MM.1S (cell line): ENCODE results near the gene GLS.

ENCODE experiments used
- DNase-seq: peaks from one replicate; pipeline ENCODE4 v3.0.0-alpha.2; 2015
- H2AFZ ChIP-seq: fragments of 300-600 bp; sonication (generic); 2 replicates; pipeline ENCODE4 v1.6.0; 2016; ENCODE audit warnings: antibody characterized with exemption, low read length
- H3F3A ChIP-seq: fragments of 300-600 bp; sonication (generic); 2 replicates; pipeline ENCODE4 v1.6.1; 2016; ENCODE audit warnings: mild to moderate bottlenecking, antibody characterized with exemption, low read length, moderate library complexity, mixed read lengths; ENCODE audit not compliant: insufficient read depth
- H3K27ac ChIP-seq: fragments of 300-600 bp; sonication (generic); 2 replicates; pipeline ENCODE4 v1.5.1; 2016; ENCODE audit warnings: mild to moderate bottlenecking, low read length
- H3K27me3 ChIP-seq: fragments of 300-600 bp; sonication (generic); replicated peaks from 2 replicates; pipeline ENCODE4 v1.6.0; 2016; ENCODE audit warnings: low read length; ENCODE audit not compliant: insufficient read depth
- H3K36me3 ChIP-seq: fragments of 300-600 bp; sonication (generic); replicated peaks from 2 replicates; pipeline ENCODE4 v1.6.1; 2016; ENCODE audit warnings: mild to moderate bottlenecking, low read length, mixed read lengths; ENCODE audit not compliant: insufficient read depth
- H3K4me1 ChIP-seq: fragments of 300-600 bp; sonication (generic); 2 replicates; pipeline ENCODE4 v1.6.1; 2016; ENCODE audit warnings: low read length, mixed read lengths
- H3K4me2 ChIP-seq: fragments of 300-600 bp; sonication (generic); 2 replicates; pipeline ENCODE4 v1.6.0; 2016; ENCODE audit warnings: low read depth, low read length
- H3K4me3 ChIP-seq: fragments of 300-600 bp; sonication (generic); 2 replicates; pipeline ENCODE4 v1.5.1; 2016; ENCODE audit warnings: low read length, mixed read lengths
- H3K79me2 ChIP-seq: fragments of 300-600 bp; sonication (generic); 2 replicates; pipeline ENCODE4 v1.6.1; 2016; ENCODE audit warnings: mixed run types, low read length, mixed read lengths
- H3K9ac ChIP-seq: fragments of 300-600 bp; sonication (generic); 2 replicates; pipeline ENCODE4 v1.6.1; 2016; ENCODE audit warnings: low read length, mixed read lengths
- H3K9me2 ChIP-seq: fragments of 300-600 bp; sonication (generic); replicated peaks from 2 replicates; pipeline ENCODE4 v1.6.1; 2016; ENCODE audit warnings: mild to moderate bottlenecking, low read length, mixed read lengths; ENCODE audit not compliant: insufficient read depth
- H3K9me3 ChIP-seq: fragments of 300-600 bp; sonication (generic); replicated peaks from 2 replicates; pipeline ENCODE4 v1.6.1; 2016; ENCODE audit warnings: mild to moderate bottlenecking, low read length, mixed read lengths; ENCODE audit not compliant: insufficient read depth
- H4K20me1 ChIP-seq: fragments of 300-600 bp; sonication (generic); 2 replicates; pipeline ENCODE4 v1.6.1; 2016; ENCODE audit warnings: mild to moderate bottlenecking, low read length, moderate library complexity, mixed read lengths; ENCODE audit not compliant: insufficient read depth
- EZH2 ChIP-seq: fragments of 300-600 bp; sonication (generic); optimal IDR thresholded peaks from 2 replicates; pipeline ENCODE3; 2017; ENCODE audit warnings: low read depth, mild to moderate bottlenecking, antibody characterized with exemption, low read length, mixed read lengths
- EZH2phosphoT487 ChIP-seq: fragments of 300-600 bp; sonication (generic); IDR thresholded peaks from 2 replicates; pipeline ENCODE4 v1.6.1; 2018; ENCODE audit warnings: antibody characterized with exemption, low read length
- TF ChIP-seq, protein P1 (sequence below): fragments of 300-600 bp; sonication (generic); IDR thresholded peaks from 2 replicates; pipeline ENCODE4 v1.5.1; 2016; ENCODE audit warnings: antibody characterized with exemption, low read length, mixed read lengths

GLS gene

DNA sequence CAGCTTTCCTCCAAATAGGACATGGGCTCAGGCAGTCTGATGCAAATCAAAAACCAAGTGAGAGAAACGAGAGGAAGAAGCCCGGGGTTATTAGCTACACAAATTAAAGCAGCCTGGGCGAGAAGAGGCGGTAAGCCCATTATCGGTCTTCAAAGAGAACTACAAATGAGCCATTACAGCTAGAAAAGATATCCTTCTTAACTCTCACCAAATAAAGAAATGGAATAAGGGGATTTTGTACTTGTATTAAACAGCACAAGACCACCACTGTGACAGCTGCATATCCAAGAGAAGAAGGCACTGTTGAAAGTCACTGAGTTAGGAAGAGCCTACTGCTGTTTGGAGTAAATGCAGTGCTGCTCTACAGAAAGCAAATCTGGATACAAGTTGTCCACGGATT is 100.7 kb downstream of the GLS start:
- TF ChIP-seq EZH2phosphoT487 (no peak), EZH2 (no peak)
- H3K4me2 ChIP-seq: no peak overlapping the region
- H3K4me1 ChIP-seq: no peaks in the 10 kb centered on the region
- no peak overlapping the region for H2AFZ ChIP-seq
- no peak overlapping the region for H3K9ac ChIP-seq
- H3K4me3 ChIP-seq: no peak overlapping the region
- no peaks in the 10 kb centered on the region for H3K9me2 ChIP-seq
- H3K9me3 ChIP-seq: no peaks in the 10 kb centered on the region
- H3F3A ChIP-seq: no peaks in the 10 kb centered on the region
- H3K27me3 ChIP-seq: no peaks in the 10 kb centered on the region
- no peak overlapping the region for H3K27ac ChIP-seq
- no peaks in the 10 kb centered on the region for H3K79me2 ChIP-seq
- no peaks in the 10 kb centered on the region for H4K20me1 ChIP-seq
- no peak for DNase-seq
- H3K36me3 ChIP-seq: peaks cover 4% of the 10 kb centered on the region; the same call in 1 of the 2 replicates

DNA sequence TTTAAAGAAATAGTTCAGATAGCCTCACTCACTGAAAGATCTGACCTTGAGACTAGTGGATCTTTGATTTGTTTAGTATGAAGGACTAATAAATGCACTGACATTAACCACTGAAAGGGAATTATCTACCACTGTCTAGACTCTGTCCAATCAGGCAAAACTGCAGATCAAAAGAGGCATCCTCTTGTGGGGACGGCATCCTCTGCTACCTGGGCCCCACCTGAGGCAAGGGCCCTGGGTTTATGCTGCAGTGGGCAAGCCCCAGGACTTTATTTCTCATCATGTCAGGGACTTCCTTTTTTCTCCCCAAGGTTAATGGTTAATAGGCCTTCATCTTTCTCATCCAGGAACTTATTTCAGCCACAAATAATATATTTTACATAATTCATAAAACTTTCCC is 101.1 kb downstream of the GLS start:
- Histone ChIP-seq H3K79me2 (no peaks in the 10 kb centered on the region), H3F3A (no peaks in the 10 kb centered on the region), H3K9me3 (no peaks in the 10 kb centered on the region), H3K27ac (no peak overlapping the region), H3K36me3 (peaks cover 4% of the 10 kb centered on the region; the same call in 1 of the 2 replicates), H2AFZ (no peak overlapping the region), H3K4me3 (no peak overlapping the region), H3K4me1 (no peaks in the 10 kb centered on the region), H3K4me2 (no peak overlapping the region), H3K9me2 (no peaks in the 10 kb centered on the region), H3K27me3 (no peaks in the 10 kb centered on the region), H4K20me1 (no peaks in the 10 kb centered on the region), H3K9ac (no peak overlapping the region)
- no peak for DNase-seq
- TF ChIP-seq EZH2 (no peak), EZH2phosphoT487 (no peak)
- TF ChIP-seq, protein P1, sequence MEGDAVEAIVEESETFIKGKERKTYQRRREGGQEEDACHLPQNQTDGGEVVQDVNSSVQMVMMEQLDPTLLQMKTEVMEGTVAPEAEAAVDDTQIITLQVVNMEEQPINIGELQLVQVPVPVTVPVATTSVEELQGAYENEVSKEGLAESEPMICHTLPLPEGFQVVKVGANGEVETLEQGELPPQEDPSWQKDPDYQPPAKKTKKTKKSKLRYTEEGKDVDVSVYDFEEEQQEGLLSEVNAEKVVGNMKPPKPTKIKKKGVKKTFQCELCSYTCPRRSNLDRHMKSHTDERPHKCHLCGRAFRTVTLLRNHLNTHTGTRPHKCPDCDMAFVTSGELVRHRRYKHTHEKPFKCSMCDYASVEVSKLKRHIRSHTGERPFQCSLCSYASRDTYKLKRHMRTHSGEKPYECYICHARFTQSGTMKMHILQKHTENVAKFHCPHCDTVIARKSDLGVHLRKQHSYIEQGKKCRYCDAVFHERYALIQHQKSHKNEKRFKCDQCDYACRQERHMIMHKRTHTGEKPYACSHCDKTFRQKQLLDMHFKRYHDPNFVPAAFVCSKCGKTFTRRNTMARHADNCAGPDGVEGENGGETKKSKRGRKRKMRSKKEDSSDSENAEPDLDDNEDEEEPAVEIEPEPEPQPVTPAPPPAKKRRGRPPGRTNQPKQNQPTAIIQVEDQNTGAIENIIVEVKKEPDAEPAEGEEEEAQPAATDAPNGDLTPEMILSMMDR: no peak

DNA sequence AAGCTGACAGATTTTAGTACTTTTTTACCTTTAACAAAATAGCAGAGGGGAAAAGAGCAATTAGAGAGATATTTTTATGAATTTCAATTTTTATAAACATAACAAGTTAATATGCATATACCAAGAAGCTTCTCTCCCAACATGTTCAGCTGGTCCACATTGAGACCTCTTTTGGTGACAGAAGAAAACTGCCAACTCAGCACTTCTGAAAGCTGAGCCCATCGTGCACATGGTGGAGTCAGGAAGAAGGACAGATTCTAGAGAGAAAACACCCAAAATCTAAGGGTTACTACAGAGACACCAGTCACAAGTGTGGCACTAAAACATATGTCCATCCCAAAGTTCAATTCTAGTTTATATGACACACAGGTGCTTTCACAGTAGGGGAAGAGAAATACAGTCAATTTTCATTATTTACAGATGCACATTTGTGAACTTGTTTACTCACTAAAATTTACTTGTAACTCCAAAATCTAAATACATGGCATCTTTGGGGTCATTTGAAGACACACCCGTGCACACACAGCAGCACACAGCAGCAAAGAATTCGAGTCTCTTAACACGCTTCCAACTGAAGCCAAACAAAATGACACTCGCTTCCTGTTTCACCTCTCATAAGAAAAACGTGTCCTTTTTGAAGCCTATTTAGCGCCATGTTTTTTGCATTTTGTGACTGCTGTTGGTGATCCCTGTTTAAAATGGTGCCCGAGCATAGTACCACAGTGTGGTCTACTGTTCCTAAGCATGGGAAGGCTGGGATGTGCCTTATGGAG is 101.8 kb downstream of the GLS start:
- Histone ChIP-seq H3K4me3 (no peak overlapping the region), H2AFZ (no peak overlapping the region), H3K27ac (no peak overlapping the region), H3K4me2 (no peak overlapping the region), H3K4me1 (no peaks in the 10 kb centered on the region), H3K9me3 (no peaks in the 10 kb centered on the region), H4K20me1 (no peaks in the 10 kb centered on the region), H3K36me3 (peaks cover 4% of the 10 kb centered on the region; the same call in 1 of the 2 replicates), H3K27me3 (no peaks in the 10 kb centered on the region), H3K79me2 (no peaks in the 10 kb centered on the region), H3K9me2 (no peaks in the 10 kb centered on the region), H3F3A (no peaks in the 10 kb centered on the region), H3K9ac (no peak overlapping the region)
- DNase-seq: no peak
- no peak for TF ChIP-seq EZH2phosphoT487
- TF ChIP-seq, protein P1: no peak
- TF ChIP-seq EZH2: no peak

DNA sequence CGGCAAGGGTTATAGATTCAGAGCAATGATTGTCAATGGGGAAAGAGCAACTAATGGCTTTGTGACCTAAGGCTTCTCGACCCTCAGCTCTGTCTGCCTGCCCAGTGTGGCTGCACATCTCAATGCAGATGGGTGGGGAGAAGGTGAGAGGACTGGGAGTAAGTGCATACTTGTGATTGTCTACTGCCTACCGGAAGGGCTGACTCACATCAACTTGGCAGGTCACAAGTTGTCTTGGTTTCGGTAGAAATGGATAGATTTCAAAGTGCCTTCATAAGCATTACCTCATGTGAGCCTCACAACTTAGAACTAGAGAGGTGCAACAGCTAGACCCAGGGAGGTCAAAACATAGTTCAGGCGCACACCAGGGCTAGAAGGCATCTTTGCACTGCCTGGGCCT is 104.0 kb downstream of the GLS start:
- H4K20me1 ChIP-seq: no peaks in the 10 kb centered on the region
- no peaks in the 10 kb centered on the region for H3K79me2 ChIP-seq
- TF ChIP-seq EZH2phosphoT487 (no peak), EZH2 (no peak)
- TF ChIP-seq, protein P1: no peak
- peaks cover 4% of the 10 kb centered on the region; the same call in 1 of the 2 replicates for H3K36me3 ChIP-seq
- H3K9me3 ChIP-seq: no peaks in the 10 kb centered on the region
- no peaks in the 10 kb centered on the region for H3K9me2 ChIP-seq
- no peak overlapping the region for H2AFZ ChIP-seq
- H3K27ac ChIP-seq: no peak overlapping the region
- no peak overlapping the region for H3K9ac ChIP-seq
- H3K4me1 ChIP-seq: no peaks in the 10 kb centered on the region
- H3K4me3 ChIP-seq: no peak overlapping the region
- no peak overlapping the region for H3K4me2 ChIP-seq
- no peaks in the 10 kb centered on the region for H3F3A ChIP-seq
- DNase-seq: no peak
- H3K27me3 ChIP-seq: no peaks in the 10 kb centered on the region
